ENCODE measurements around the gene MLST8. TPM values are rescaled to one million over a fixed set of nuclear protein-coding genes. Genes with fewer than 3 reads are reported as not detected.

The MLST8 gene
- total RNA-seq, 1 experiment from 2014 or later = 58.7 TPM

DNA sequence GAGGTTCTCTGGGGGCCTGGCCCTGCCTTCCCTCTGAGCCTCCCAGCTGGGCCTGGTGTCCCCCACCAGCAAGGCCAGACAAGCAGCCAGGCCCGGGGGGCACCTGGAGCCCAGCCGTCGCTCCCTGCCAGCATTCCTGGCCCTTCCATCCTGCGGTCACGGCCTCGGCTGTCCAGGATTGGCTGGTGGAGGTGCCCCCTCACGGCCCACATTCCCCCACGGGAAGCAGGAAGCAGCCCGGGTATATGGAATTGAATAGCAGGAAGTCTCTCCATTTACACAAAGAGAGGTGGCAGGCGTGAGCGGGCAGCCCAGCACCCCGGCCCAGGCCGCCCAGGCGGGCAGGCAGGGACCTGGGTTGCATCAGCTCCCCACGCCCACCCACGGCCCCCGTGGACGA, 35.2 kb upstream of the MLST8 start:
- ChIA-PET POLR2A (interaction anchor here (1.7 kb wide), 1 partner anchor 15 kb away, joined by 5 read pairs; the partner anchor contains the start of gene TRAF7), RAD21 (ENCODE audit: low non-redundant PET in 1 of 2, low total read pairs in 2 of 2, uncharacterized antibody in 2 of 2, unreplicated experiment in 2 of 2) (no interaction called here), CTCF (no interaction called here)
- no peak for DNase-seq (ENCODE audit: low read depth, low spot score)
- Histone ChIP-seq H3K4me1 (ENCODE audit: control insufficient read depth in 1 of 2, insufficient read depth in 2 of 2, low read length in 2 of 2) (no peaks in the 10 kb centered on the region), H3K27me3 (ENCODE audit: insufficient read depth, low read length) (no peaks in the 10 kb centered on the region), H3K79me2 (ENCODE audit: insufficient read depth, low read length) (peaks cover 31% of the 10 kb centered on the region), H3K36me3 (ENCODE audit: control insufficient read depth in 1 of 2, insufficient read depth in 2 of 2, low read length in 2 of 2) (peaks cover 16 to 55% of the 10 kb centered on the region in 2 experiments; a peak in 3 of 4 replicates), H3K9me3 (ENCODE audit: control insufficient read depth in 1 of 2, insufficient read depth in 1 of 2, low read depth in 1 of 2, low read length in 2 of 2) (no peaks in the 10 kb centered on the region), H3K4me3 (replicated peaks in 1 of 2; ENCODE audit: low read depth in 1 of 2, low read length in 2 of 2) (no peak overlapping the region), H3K27ac (ENCODE audit: low read depth, low read length) (no peak overlapping the region), H3K4me2 (ENCODE audit: low read length) (no peak overlapping the region), H2AFZ (ENCODE audit: low read depth, low read length, poor library complexity, severe bottlenecking) (no peak overlapping the region), H3K9me2 (ENCODE audit: insufficient read depth) (no peaks in the 10 kb centered on the region), H4K20me1 (ENCODE audit: insufficient read depth) (no peaks in the 10 kb centered on the region), H3K9ac (ENCODE audit: low read length) (no peak overlapping the region)
- TF ChIP-seq, protein P1, sequence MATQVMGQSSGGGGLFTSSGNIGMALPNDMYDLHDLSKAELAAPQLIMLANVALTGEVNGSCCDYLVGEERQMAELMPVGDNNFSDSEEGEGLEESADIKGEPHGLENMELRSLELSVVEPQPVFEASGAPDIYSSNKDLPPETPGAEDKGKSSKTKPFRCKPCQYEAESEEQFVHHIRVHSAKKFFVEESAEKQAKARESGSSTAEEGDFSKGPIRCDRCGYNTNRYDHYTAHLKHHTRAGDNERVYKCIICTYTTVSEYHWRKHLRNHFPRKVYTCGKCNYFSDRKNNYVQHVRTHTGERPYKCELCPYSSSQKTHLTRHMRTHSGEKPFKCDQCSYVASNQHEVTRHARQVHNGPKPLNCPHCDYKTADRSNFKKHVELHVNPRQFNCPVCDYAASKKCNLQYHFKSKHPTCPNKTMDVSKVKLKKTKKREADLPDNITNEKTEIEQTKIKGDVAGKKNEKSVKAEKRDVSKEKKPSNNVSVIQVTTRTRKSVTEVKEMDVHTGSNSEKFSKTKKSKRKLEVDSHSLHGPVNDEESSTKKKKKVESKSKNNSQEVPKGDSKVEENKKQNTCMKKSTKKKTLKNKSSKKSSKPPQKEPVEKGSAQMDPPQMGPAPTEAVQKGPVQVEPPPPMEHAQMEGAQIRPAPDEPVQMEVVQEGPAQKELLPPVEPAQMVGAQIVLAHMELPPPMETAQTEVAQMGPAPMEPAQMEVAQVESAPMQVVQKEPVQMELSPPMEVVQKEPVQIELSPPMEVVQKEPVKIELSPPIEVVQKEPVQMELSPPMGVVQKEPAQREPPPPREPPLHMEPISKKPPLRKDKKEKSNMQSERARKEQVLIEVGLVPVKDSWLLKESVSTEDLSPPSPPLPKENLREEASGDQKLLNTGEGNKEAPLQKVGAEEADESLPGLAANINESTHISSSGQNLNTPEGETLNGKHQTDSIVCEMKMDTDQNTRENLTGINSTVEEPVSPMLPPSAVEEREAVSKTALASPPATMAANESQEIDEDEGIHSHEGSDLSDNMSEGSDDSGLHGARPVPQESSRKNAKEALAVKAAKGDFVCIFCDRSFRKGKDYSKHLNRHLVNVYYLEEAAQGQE (IDR thresholded peaks at IDR 0.05; ENCODE audit: low read depth) = no peak
- no peak for TF ChIP-seq ZFX (IDR thresholded peaks at IDR 0.05)
- TF ChIP-seq, protein P2, sequence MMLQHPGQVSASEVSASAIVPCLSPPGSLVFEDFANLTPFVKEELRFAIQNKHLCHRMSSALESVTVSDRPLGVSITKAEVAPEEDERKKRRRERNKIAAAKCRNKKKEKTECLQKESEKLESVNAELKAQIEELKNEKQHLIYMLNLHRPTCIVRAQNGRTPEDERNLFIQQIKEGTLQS (IDR thresholded peaks at IDR 0.05) = no peak
- TF ChIP-seq EGR1 (IDR thresholded peaks at IDR 0.05; ENCODE audit: low read depth) = no peak
- TF ChIP-seq SIN3A (IDR thresholded peaks at IDR 0.05; ENCODE audit: low read depth) = no peak
- TF ChIP-seq TCF7L2 (IDR thresholded peaks at IDR 0.05; ENCODE audit: borderline replicate concordance, extremely low read depth, insufficient read depth, insufficient read length) = no peak
- TF ChIP-seq, protein P3, sequence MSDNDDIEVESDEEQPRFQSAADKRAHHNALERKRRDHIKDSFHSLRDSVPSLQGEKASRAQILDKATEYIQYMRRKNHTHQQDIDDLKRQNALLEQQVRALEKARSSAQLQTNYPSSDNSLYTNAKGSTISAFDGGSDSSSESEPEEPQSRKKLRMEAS (IDR thresholded peaks at IDR 0.05) = no peak
- TF ChIP-seq CBX3 (IDR thresholded peaks at IDR 0.05; ENCODE audit: low read depth) = no peak
- TF ChIP-seq RAD21 (IDR thresholded peaks at IDR 0.05; ENCODE audit: low read depth) = no peak
- TF ChIP-seq CEBPB (IDR thresholded peaks at IDR 0.05; ENCODE audit: low read depth) = no peak
- no peak for TF ChIP-seq FOSL1 (IDR thresholded peaks at IDR 0.05; ENCODE audit: low read depth)
- no peak for TF ChIP-seq EZH2 (IDR thresholded peaks at IDR 0.05)
- no peak for TF ChIP-seq POLR2A (IDR thresholded peaks at IDR 0.05; ENCODE audit: borderline replicate concordance, extremely low read depth, insufficient read depth, insufficient read length)
- TF ChIP-seq SRF (IDR thresholded peaks at IDR 0.05; ENCODE audit: low read depth) = no peak
- no peak for ATAC-seq
- intact Hi-C loops (cut with micrococcal nuclease) = no loop called here
- BruUV-seq (replicated peaks) = no TSS peak
